ENCODE measurements around the gene NHLRC4. TPM values are rescaled to one million over a fixed set of nuclear protein-coding genes. Genes with fewer than 3 reads are reported as not detected.

Gene NHLRC4
- total and polyA plus RNA-seq, 2 of the 13 experiments (the other 11 are each of a cell fraction or from before 2014, with no cell fraction given), result 0.40 to 0.59 TPM

GRCh38 chr16:610513-611381 is 43.9 kb downstream of the NHLRC4 start (continued):
- peak; percentile 54 to 80; a peak in 1 of 4 replicates for TF ChIP-seq HMGXB4 (CRISPR knock-in tag; IDR thresholded peaks at IDR 0.05; ENCODE audit: borderline replicate concordance in 1 of 2, low read depth in 1 of 2)
- TF ChIP-seq CSRNP1 (CRISPR knock-in tag; IDR thresholded peaks at IDR 0.05), result 0 out of 2 replicates have a peak, but pooled peaks have one; percentile 43
- peak; percentile 84 for TF ChIP-seq ZNF143 (CRISPR knock-in tag; IDR thresholded peaks at IDR 0.05)
- TF ChIP-seq RFX5 (IDR thresholded peaks at IDR 0.05; ENCODE audit: low read depth, low read length), result no peak
- TF ChIP-seq RFX1 (IDR thresholded peaks at IDR 0.05), result peak; percentile 24; the same call in 1 of the 2 replicates
- no peak for TF ChIP-seq NR2F1 (CRISPR knock-in tag; IDR thresholded peaks at IDR 0.05)
- TF ChIP-seq TARDBP (CRISPR knock-in tag; IDR thresholded peaks at IDR 0.05), result peak; percentile 78
- TF ChIP-seq NR2F6 (IDR thresholded peaks at IDR 0.05), result peak; percentile 27; the same call in 1 of the 2 replicates
- TF ChIP-seq NR2F6 (CRISPR knock-in tag; IDR thresholded peaks at IDR 0.05), result peak; percentile 31; the same call in 1 of the 2 replicates
- no peak for TF ChIP-seq ZNF557 (CRISPR knock-in tag; IDR thresholded peaks at IDR 0.05)
- TF ChIP-seq ZBTB34 (CRISPR knock-in tag; IDR thresholded peaks at IDR 0.05), result no peak
- no peak; the same call in 1 of the 2 replicates for TF ChIP-seq MAZ (IDR thresholded peaks at IDR 0.05; ENCODE audit: borderline replicate concordance, low read depth, low read length)
- TF ChIP-seq MAZ (CRISPR knock-in tag; IDR thresholded peaks at IDR 0.05; ENCODE audit: low read depth), result peak; percentile 46
- no peak for TF ChIP-seq ZNF484 (CRISPR knock-in tag; IDR thresholded peaks at IDR 0.05; ENCODE audit: borderline replicate concordance, low read depth)
- TF ChIP-seq NFE2L1 (CRISPR knock-in tag; IDR thresholded peaks at IDR 0.05; ENCODE audit: borderline replicate concordance), result no peak
- no peak for TF ChIP-seq FOSL1 (CRISPR knock-in tag; IDR thresholded peaks at IDR 0.05; ENCODE audit: borderline replicate concordance)
- TF ChIP-seq PHF8 (CRISPR knock-in tag; IDR thresholded peaks at IDR 0.05), result peak; percentile 21; the same call in 1 of the 2 replicates
- TF ChIP-seq ZBTB7B (CRISPR knock-in tag; IDR thresholded peaks at IDR 0.05), result peak; percentile 37; the same call in 1 of the 2 replicates
- TF ChIP-seq XRCC5 (optimal IDR thresholded peaks at IDR 0.05; ENCODE audit: low read length), result peak; percentile 90
- no peak for TF ChIP-seq ARID5B (CRISPR knock-in tag; IDR thresholded peaks at IDR 0.05)
